Loucy (cell line): ENCODE results near the gene SPSB1.

Experiments used
- CTCF ChIP-seq: fragments of 200-600 bp; sonication (generic); conservative IDR thresholded peaks from 2 replicates; pipeline ENCODE4 v1.5.1; 2014; ENCODE audit warnings: mild to moderate bottlenecking, antibody characterized with exemption, low read length
- EZH2phosphoT487 ChIP-seq: fragments of 200-600 bp; IDR thresholded peaks from 2 replicates; pipeline ENCODE4 v1.6.1; 2018; ENCODE audit warnings: antibody characterized with exemption, mild to moderate bottlenecking, moderate library complexity, borderline replicate concordance

GRCh38 chr1:9391620-9392019, 98.9 kb downstream of the SPSB1 start:
- TF ChIP-seq CTCF: no peak
- TF ChIP-seq EZH2phosphoT487: no peak
